Activated naive CD4-positive, alpha-beta T cell treated with anti-CD3 and anti-CD28 coated beads, Interleukin-2, amount 50 U/mL, for 72 hours (primary cell): ENCODE measurements around the gene ACE. TPM values are rescaled to one million over a fixed set of nuclear protein-coding genes. Genes with fewer than 3 reads are reported as not detected.

Source experiments
- ATAC-seq, 2 donors: fragments of 150-1000 bp; cut with Tn5 transposase; 2 replicates each; pipeline ENCODE4 v1.10.0; 2021; ENCODE audit warnings: mild to moderate bottlenecking in 2 of 2, moderate library complexity in 2 of 2
- DNase-seq, 2 donors: peaks; one replicate each; pipeline ENCODE4 v3.0.0; 2021 to 2022; ENCODE audit warnings: low spot score in 2 of 2
- H3K27ac Mint-ChIP-seq, 2 donors: one replicate each; pipeline ENCODE4 v1.8.0; 2022; ENCODE audit warnings: mild to moderate bottlenecking in 2 of 2, mixed read lengths in 2 of 2
- H3K36me3 Mint-ChIP-seq, 2 donors: one replicate each; pipeline ENCODE4 v1.8.0; 2022; ENCODE audit warnings: mixed read lengths in 2 of 2
- H3K9me3 Mint-ChIP-seq, 2 donors: one replicate each; pipeline ENCODE4 v1.8.0; 2022; ENCODE audit warnings: mixed read lengths in 2 of 2
- total RNA-seq, 2 donors: library from RNA; stranded (reverse); gene quantifications; one replicate each; pipeline ENCODE4 v1.2.3, GENCODE V29; 2022

Gene ACE
- total RNA-seq, 2 donors from 2014 or later, result 0.39 to 0.66 TPM

DNA sequence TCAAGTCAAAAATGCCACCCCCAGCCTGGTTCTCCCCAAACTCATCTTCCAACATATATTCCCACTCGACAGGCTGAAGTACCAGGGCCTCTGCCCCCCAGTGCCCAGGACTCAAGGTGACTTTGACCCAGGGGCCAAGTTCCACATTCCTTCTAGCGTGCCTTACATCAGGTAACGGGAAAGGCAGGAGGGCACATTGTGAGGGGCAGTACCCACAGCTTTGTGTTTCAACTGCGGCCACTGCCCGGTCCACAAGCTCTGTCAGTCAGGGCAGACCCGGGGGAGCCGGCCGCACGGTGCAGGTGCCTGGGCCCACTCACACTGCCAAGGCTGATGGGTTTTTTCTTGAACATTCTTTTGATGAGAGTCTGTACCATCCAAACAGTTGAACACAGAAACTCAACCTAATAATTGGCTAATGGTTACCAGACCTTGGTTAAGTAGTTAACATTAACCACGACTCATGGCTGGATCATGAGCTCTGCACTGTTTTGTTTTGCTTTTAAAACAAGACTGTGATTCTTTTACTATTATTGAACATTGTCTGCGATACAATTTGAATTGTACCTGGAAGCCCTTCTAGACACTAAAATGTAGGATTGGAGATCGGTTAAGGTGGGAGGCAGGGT, 17.6 kb downstream of the ACE start:
- no peaks in the 10 kb centered on the region for H3K9me3 Mint-ChIP-seq
- DNase-seq, result no peak
- H3K27ac Mint-ChIP-seq, result no peak overlapping the region
- no peaks in the 10 kb centered on the region for H3K36me3 Mint-ChIP-seq
- no peak for ATAC-seq

DNA sequence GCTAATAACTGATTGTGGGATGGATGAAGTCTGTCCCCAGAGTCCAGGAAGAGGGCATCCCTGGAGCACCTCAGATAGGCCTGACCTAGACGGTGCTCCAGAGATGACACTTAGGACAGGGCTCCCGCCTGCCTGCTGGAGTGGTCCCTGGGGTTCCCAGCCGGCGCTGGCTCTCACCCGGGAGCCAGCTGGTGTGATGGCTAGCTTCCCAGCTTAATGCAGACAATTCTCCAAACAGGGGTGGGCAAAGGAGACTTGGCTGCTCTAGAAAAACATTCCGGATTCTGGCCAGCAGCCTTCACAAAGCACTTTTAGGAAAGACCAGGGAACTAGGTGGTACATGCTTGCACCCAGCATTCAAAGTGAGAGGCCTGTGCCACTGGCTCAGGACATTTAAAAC, 18.6 kb downstream of the ACE start:
- H3K27ac Mint-ChIP-seq, result peak overlapping the region in 1 of 2 donors; percentile 29
- H3K9me3 Mint-ChIP-seq, result no peaks in the 10 kb centered on the region
- no peaks in the 10 kb centered on the region for H3K36me3 Mint-ChIP-seq
- DNase-seq (no peak), ATAC-seq (no peak)

DNA sequence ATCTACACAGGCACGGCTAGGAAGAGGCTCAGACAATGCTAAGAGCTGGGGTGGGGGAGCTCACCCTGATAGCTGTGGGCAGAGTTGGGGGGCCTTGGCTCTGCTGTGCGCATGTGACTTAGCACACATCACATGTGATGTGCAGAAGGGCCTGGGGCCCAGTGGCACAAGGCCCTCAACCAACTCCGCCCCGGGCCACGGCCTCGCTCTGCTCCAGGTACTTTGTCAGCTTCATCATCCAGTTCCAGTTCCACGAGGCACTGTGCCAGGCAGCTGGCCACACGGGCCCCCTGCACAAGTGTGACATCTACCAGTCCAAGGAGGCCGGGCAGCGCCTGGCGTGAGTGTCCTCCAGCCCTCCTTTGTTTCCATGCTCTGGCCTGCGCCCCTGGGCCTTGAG, 19.3 kb downstream of the ACE start:
- H3K27ac Mint-ChIP-seq, result no peak overlapping the region
- DNase-seq (no peak), ATAC-seq (no peak)
- H3K36me3 Mint-ChIP-seq, result no peaks in the 10 kb centered on the region
- no peaks in the 10 kb centered on the region for H3K9me3 Mint-ChIP-seq

DNA sequence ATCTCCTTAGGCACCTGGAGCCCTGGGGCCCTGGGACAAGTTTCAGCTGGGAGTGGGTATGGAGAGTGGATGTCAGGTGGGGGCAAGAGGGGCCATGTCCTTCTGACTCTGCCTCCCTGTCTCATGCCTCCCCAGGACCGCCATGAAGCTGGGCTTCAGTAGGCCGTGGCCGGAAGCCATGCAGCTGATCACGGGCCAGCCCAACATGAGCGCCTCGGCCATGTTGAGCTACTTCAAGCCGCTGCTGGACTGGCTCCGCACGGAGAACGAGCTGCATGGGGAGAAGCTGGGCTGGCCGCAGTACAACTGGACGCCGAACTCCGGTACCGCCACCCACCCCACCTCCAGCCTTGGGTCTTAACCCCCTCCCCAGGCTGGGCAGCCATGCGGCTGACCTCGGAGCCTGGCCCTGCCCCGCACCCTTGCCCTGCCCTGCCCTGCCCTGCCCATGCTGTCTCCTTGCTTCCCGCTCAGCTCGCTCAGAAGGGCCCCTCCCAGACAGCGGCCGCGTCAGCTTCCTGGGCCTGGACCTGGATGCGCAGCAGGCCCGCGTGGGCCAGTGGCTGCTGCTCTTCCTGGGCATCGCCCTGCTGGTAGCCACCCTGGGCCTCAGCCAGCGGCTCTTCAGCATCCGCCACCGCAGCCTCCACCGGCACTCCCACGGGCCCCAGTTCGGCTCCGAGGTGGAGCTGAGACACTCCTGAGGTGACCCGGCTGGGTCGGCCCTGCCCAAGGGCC, 20.0 kb downstream of the ACE start:
- no peaks in the 10 kb centered on the region for H3K36me3 Mint-ChIP-seq
- DNase-seq, result no peak
- no peaks in the 10 kb centered on the region for H3K9me3 Mint-ChIP-seq
- no peak for ATAC-seq
- no peak overlapping the region for H3K27ac Mint-ChIP-seq

DNA sequence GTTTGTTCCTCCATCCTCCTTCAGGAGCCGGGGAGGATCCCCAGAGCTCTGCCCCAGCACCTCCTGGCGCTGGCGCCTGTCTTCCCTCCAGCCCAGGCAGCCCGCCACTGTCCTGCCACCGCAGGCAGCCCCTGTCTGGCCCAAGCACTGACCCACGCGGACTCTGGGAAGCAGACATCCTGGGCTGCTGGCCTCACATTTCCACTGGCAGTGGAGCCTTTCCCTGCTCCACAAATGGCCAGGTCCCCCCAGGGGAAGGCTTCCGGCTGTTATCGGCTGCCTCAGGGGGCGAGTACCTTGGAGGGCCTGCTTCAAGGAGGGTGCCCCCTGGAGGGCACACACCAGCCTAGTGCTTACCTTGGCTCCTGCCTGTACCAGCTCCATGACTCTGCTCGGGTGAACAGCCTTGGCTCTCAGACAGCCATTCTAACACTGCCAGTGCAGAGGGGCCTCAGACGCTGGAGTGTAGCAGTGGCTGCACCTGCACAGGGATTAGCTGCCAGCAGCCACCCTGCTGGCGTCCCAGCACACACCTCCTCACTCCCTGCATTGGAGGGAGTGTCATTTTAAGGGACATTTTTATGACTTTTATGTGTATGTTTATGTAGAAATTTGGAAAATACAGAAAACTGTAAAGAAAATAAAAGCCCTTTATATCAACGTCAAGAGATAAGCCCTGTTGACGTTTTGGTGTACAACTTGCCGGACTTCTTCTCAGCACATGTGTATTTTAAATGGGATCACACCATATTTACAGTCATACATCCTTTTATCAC, 21.0 kb downstream of the ACE start:
- no peaks in the 10 kb centered on the region for H3K9me3 Mint-ChIP-seq
- H3K27ac Mint-ChIP-seq, result no peak overlapping the region
- no peak for ATAC-seq
- H3K36me3 Mint-ChIP-seq, result no peaks in the 10 kb centered on the region
- DNase-seq, result no peak

DNA sequence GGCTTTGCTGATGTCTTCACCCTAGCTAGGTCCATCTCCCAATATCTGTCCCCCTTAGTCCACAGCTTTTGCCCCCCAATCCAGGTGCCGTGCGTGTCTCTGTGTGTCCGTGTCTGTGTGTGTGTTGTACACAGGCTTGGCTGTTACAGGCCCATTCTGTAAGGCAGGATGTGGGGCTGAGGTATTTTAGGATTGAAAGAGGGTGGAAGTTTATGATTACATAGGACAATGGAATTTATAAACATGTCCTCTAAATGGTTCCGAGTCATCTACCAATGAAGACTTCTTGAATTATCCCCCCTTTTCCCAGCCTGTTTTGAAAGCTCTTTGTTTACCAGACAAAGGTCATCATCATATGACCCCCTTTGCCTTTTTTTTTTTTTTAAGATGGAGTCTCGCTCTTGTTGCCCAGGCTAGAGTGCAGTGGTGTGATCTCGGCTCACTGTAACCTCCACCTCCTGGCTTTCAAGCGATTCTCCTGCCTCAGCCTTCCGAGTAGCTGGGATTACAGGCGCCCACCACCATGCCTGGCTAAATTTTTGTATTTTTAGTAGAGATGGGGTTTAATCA, 21.9 kb downstream of the ACE start:
- Mint-ChIP-seq H3K9me3 (no peaks in the 10 kb centered on the region), H3K36me3 (no peaks in the 10 kb centered on the region), H3K27ac (no peak overlapping the region)
- ATAC-seq, result no peak
- DNase-seq, result no peak

DNA sequence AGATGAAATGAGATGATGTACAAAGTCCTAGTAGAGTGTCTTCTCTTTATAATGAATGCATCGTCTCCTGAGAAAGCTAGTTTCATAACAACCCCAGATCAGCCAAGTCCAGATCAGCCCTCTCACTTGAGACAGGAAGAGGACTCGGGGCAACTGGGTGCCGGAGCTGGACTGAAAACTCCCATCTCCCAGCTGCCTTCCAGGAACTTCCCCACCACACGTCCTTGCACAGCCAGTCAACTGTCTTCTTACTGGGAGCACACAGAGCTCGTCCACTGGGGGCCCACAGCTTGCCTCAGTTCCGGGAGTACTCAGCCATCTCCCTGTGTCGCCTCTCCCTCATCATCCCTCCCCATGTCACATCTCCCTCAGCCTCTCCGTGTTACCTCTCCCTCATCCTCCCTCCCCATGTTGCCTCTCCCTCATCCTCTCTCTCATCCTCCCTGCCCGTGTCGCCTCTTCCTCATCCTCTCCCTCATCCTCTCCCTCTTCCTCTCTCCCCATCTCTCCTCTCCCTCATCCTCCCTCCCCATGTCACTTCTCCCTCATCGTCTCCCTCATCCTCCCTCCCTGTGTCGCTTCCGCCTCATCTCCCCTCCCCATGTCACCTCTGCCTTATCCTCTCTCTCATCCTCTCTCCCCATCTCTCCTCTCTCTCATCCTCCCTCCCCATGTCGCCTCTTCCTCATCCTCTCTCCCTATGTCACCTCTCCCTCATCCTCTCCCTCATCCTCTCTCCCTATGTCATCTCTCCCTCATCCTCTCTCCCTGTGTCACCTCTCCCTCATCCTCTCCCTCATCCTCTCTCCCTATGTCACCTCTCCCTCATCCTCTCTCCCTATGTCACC, 23.9 kb downstream of the ACE start:
- H3K9me3 Mint-ChIP-seq, result peaks cover 3 to 5% of the 10 kb centered on the region in 2 donors
- peak overlapping the region in 1 of 2 donors; percentile 54 for H3K27ac Mint-ChIP-seq
- DNase-seq (no peak), ATAC-seq (no peak)
- peaks cover 0 to 7% of the 10 kb centered on the region in 2 donors for H3K36me3 Mint-ChIP-seq

DNA sequence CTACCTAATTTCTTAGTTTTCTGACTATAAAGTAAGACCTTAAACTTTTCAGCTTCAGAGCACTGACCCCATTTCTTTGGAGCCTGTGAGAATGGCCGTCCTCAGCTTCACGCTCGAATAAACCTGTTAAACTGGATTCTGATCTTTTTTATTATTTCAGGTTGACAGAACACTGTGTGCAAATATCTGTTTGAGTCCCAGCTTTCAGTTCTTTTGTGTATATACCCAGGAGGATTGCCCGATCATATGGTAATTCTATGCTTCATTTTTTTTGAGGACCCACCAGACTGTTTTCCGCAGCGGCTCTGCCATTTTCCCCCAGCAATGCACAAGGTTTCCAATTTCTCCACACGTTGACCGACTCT, 26.5 kb downstream of the ACE start:
- DNase-seq (no peak), ATAC-seq (no peak)
- Mint-ChIP-seq H3K27ac (no peak overlapping the region), H3K9me3 (peaks cover 3 to 12% of the 10 kb centered on the region in 2 donors), H3K36me3 (peaks cover 0 to 10% of the 10 kb centered on the region in 2 donors)

DNA sequence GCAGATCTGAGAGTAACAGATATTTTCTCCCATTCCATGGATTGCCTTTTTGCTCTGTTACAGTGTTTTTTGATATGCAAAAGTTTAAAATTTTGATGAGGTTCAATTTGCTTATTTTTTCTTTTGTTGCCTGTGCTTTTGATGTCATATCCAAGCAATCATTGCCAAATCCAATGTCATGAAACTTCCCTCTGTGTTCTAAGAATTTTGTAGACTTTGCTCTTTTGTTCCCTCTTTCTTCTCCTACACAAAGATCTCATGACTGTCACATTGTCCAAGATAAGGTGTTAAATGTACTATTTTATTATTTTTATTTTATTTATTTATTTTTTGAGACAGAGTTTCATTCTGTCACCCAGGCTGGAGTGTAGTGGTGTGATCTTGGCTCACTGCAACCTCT, 27.4 kb downstream of the ACE start:
- Mint-ChIP-seq H3K9me3 (peaks cover 3 to 12% of the 10 kb centered on the region in 2 donors), H3K27ac (no peak overlapping the region), H3K36me3 (peaks cover 0 to 10% of the 10 kb centered on the region in 2 donors)
- ATAC-seq, result no peak
- no peak for DNase-seq

DNA sequence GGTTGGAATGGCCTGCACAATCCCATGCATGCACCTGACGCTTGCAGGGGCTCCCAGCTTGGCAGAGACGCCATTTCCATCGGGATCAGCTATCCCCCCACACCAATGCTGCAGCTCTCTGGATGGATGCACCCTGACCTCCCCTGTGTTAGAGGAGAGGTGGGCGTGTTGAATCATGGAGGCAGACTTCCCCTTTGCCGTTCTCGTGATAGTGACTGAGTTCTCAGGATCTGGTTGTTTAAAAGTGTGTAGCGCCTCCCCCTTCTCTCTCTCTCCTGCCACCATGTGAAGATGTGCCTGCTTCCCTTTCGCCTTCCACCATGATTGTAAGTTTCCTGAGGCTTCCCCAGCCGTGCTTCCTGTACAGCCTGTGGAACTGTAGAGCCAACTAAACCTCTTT, 28.5 kb downstream of the ACE start:
- no peak for DNase-seq
- ATAC-seq, result no peak
- Mint-ChIP-seq H3K27ac (no peak overlapping the region), H3K36me3 (peaks cover 0 to 10% of the 10 kb centered on the region in 2 donors), H3K9me3 (peaks cover 3 to 12% of the 10 kb centered on the region in 2 donors)

DNA sequence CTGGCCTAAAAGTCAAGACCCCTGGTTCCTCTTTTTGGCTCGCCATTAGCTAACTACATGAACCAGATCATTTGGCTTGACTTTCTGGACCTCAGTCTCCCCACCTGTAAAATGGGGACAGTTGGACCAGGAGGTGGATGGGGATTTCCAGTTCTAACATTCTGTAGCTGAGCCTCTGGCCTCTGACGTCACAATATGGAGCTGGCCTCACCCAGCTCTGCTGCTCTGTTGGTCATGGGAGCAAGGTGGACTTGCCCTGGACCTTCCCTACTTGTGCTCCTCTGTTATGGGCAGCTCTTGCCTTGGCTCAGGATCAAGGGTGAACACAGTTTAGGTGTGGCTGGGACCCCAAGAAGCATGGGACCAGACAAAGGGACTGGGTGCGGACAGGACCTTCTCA, 29.8 kb downstream of the ACE start:
- no peak for ATAC-seq
- H3K9me3 Mint-ChIP-seq, result peaks cover 3 to 12% of the 10 kb centered on the region in 2 donors
- no peak for DNase-seq
- peaks cover 0 to 10% of the 10 kb centered on the region in 2 donors for H3K36me3 Mint-ChIP-seq
- H3K27ac Mint-ChIP-seq, result no peak overlapping the region

DNA sequence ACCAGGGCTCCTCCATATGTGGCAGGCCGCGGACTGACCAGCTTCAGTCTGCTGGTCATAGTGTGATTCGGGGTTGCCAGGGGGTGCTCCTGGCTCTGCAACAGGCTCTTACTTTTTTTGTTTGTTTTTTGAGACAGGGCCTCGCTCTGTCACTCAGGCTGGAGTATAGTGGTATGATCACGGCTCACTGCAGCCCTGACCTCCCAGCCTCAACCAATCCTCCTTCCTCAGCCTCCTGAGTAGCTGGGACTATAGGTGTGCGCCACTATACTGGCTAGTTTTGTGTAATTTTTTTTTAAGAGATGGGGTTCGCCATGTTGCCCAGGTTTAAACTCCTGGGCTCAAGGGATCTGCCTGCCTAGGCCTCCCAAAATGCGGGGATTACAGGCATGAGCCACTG, 34.5 kb downstream of the ACE start:
- Mint-ChIP-seq H3K9me3 (peaks cover 0 to under 1% of the 10 kb centered on the region in 2 donors), H3K36me3 (no peaks in the 10 kb centered on the region), H3K27ac (no peak overlapping the region)
- no peak for DNase-seq
- ATAC-seq, result no peak

DNA sequence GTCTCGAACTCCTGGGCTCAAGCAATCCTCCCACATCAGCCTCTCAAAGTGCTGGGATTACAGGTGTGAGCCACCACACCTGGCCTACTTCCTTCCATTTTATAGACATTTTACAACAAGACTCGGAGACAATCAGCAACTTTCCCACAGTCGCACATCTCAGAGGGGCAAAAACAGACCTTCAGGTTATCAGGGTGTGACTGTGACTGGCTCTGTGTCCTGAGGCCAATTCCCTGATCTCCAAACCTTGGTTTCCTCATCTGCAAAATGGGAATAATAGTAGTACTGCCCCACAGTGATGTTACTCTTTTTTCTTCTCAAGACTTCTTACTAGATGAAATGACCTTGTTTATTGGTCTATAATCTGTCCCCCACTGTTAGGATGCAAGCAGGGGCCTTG, 35.5 kb downstream of the ACE start:
- Mint-ChIP-seq H3K27ac (no peak overlapping the region), H3K36me3 (no peaks in the 10 kb centered on the region), H3K9me3 (no peaks in the 10 kb centered on the region)
- DNase-seq, result no peak
- no peak for ATAC-seq

DNA sequence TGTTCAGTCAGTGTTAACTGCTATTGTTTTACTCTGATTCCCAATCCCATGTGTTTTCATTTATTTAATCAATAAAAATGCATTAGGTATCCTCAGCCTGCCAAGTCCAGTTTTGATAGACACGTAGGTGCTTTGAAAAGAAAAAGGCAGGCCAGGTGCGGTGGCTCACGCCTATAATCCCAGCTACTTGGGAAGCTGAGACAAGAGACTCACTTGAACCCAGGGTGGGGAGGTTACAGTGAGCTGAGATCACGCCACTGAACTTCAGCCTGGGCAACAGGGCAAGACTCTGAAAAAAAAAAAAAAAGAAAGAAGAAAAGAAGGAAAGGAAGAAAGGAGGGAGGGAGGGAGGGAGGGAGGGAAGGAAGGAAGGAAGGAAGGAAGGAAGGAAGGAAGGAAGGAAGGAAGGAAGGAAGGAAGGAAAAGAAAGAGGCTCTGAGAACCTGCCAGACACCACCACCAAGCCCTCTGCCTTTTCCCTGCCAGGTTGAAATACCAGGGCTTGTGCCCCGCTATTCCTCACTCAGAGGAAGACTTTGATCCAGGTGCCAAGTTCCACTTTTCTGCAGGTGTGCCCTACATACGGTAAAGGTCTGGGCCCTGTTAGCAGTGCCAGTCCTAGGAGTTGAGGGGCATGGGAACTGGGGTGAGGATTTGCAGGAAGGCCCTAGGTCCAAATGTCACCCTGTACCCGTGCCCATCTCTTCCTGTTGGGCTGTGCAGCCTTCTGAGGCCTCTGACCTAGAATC, 36.2 kb downstream of the ACE start:
- Mint-ChIP-seq H3K9me3 (no peaks in the 10 kb centered on the region), H3K36me3 (no peaks in the 10 kb centered on the region), H3K27ac (no peak overlapping the region)
- ATAC-seq (no peak), DNase-seq (no peak)

DNA sequence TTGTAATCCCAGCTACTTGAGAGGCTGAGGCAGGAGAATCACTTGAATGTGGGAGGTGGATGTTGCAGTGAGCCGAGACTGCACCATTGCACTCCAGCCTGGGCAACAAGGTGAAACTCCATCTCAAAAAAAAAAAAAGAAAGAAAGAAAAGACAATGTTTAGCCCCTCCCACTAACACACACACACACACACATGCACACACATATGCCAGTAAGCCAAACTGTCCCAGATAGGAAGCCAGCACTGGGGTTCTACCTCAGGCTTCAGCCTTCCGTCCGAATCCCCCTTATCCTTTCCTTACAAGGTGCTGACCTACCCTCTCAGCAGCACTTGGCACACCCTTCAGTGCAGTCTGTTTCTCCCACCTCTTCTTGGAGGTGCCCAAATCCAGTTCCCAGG, 37.6 kb downstream of the ACE start:
- H3K9me3 Mint-ChIP-seq, result no peaks in the 10 kb centered on the region
- H3K27ac Mint-ChIP-seq, result no peak overlapping the region
- DNase-seq (no peak), ATAC-seq (no peak)
- no peaks in the 10 kb centered on the region for H3K36me3 Mint-ChIP-seq

DNA sequence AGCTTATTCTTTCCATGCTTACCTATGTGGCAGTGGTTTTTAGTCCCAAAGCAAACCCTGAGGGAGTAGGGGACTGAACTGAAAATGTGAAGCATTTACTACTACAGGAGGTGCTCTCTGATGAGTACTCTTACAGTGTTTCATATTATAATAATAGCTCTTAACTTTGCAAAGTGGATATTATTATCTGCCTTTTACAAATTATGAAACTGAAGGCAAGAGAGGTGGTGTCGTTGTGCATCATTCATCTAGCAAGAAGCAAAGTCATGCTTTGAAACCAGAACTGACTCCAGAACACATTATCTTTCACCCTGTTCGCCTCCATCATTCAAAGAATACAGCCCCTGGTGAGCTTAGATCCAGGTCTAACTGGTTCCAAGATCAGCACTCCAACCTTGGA, 38.1 kb downstream of the ACE start:
- Mint-ChIP-seq H3K36me3 (no peaks in the 10 kb centered on the region), H3K9me3 (no peaks in the 10 kb centered on the region), H3K27ac (no peak overlapping the region)
- ATAC-seq, result no peak
- no peak for DNase-seq
